ENCODE results near the gene PCIF1.

PCIF1 gene

DNA sequence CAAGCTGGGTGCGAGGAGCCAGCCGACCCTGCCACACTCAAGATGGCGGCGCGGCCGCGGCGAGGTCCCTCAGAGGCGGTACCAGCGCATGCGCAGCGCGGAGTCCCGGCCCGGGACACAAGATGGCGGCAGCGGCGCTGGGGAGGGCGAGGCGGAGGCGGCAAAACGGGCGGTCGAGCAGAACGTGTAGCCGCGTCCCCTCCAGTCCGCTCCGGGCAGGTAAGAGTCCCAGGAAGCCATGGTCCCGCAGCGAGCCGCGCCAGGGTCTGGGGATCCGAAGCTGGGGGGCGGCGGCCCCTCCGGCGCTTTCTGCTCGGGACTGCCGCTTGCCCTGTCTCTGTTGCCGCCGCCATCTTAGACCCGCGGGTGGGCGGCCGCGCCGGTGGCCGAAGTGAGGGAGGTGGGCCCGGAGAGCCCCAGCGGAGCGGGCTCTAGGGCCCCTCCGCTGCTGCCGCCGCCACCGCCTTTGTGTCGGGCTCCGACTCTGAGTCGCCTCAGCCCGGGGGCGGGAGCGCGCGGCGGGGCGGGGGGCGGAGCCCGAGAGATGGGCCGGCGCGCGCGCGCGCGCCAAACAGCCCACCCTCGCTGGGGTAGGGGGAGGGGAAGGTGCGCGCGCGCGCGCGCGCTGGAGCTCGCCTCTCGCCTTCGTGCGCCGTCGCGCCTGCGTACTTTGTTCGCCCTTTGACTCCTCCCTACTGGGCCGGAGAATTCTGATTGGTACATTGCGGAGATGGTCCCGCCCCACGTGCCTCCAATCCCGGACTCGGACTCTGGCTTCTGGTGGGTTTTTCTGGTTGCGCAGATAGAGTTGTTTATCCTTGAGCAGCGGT is at the start of gene PCIF1:
TSS of gene PCIF1 (plus strand) at position 98 of the 830 bp plus-strand sequence. CDS start 4,317 bp downstream, outside the sequence.
- H3K4me3 ChIP-seq (ENCODE audit: low read depth, low read length) = peak within 1 kb of the TSS; percentile 82
- DNase-seq (ENCODE audit: low read depth) = peak; percentile 75
- TF ChIP-seq, protein P1, sequence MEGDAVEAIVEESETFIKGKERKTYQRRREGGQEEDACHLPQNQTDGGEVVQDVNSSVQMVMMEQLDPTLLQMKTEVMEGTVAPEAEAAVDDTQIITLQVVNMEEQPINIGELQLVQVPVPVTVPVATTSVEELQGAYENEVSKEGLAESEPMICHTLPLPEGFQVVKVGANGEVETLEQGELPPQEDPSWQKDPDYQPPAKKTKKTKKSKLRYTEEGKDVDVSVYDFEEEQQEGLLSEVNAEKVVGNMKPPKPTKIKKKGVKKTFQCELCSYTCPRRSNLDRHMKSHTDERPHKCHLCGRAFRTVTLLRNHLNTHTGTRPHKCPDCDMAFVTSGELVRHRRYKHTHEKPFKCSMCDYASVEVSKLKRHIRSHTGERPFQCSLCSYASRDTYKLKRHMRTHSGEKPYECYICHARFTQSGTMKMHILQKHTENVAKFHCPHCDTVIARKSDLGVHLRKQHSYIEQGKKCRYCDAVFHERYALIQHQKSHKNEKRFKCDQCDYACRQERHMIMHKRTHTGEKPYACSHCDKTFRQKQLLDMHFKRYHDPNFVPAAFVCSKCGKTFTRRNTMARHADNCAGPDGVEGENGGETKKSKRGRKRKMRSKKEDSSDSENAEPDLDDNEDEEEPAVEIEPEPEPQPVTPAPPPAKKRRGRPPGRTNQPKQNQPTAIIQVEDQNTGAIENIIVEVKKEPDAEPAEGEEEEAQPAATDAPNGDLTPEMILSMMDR (IDR thresholded peaks at IDR 0.05; ENCODE audit: control insufficient read depth, extremely low read depth, insufficient read depth) = no peak

DNA sequence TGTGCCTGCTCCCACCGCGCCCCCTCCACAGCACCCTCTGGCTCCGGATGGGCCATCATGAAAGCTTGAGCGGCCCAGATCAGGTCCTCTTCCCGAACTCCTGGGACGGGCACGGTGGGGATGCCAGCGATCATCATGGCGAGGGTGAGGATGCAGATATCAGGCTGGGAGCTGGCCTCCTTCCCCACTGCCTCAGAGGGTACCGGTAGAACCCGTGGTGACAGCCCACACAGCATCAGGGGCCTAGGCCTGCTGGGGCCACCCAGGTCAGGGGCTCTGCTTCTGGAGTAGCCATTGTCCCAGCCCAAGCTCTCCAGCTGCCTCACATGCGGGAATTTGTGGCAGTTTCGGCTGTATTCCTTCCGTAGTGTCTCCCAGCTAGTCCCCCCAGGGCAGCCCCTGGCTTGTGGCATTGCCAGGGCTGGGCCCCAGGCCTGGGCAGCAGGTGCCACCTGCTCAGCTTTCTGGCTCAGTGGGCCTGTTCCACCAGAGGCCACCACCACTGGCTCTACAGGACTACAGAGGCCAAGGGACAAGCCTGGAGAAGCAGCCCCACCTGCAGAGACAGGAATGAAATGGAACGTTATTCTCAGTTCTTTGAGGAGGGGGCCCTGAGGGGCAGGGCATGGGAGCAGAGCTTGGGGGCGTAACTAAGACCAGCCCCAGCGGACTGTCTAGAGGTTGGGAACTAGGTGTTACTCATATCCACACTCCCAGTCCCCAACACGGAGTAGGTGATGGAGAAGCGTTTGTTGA is 47.7 kb upstream of the PCIF1 start:
- TF ChIP-seq, protein P1 (IDR thresholded peaks at IDR 0.05; ENCODE audit: control insufficient read depth, extremely low read depth, insufficient read depth) = no peak
- no peak for DNase-seq (ENCODE audit: low read depth)
- no peak overlapping the region for H3K4me3 ChIP-seq (ENCODE audit: low read depth, low read length)

DNA sequence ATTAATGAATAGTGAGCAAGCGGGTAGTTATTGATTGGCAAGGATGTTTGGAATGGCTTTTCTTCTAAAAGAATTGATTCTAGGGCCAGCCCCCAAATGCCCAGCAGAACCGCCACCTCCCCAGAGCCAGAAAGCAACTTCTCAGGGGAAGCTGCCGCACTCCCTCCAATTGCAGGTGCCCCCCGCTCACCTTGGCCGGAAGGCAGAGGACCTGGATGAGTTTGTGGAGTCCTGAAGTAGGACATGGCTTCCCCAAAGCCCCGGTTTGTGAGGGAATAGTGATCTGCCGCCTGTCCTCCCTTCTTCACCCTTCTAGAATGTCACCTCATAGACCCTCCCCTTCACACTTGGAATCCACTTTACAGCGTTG is 47.2 kb upstream of the PCIF1 start, which contains the start of gene SPATA25:
TSS of gene SPATA25 (minus strand) at position 277 of the 370 bp plus-strand sequence. CDS start at position 245, 32 bp downstream.
- H3K4me3 ChIP-seq (ENCODE audit: low read depth, low read length) = no peak within 1 kb of the TSS
- TF ChIP-seq, protein P1 (IDR thresholded peaks at IDR 0.05; ENCODE audit: control insufficient read depth, extremely low read depth, insufficient read depth) = no peak
- no peak for DNase-seq (ENCODE audit: low read depth)

DNA sequence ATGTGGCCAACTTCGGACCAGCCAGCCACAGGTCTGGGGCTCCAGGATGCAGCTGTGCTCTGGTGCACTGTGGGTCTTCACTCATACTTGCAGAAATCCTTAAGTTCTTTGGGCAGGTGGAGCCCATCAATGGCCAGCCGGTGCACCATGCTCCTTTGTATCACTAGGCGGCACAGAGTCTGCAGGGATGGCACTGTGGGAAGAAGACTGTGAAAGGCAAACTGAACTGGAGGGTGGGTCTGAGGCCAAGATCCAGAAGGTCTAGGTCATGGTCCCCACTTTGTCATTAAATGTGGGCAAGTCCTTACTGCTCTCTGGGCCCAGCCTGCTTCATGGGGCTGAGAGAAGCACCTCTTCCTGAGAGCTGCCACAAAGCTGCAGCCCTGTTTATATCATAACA is 45.8 kb upstream of the PCIF1 start:
- no peak for DNase-seq (ENCODE audit: low read depth)
- no peak overlapping the region for H3K4me3 ChIP-seq (ENCODE audit: low read depth, low read length)
- TF ChIP-seq, protein P1 (IDR thresholded peaks at IDR 0.05; ENCODE audit: control insufficient read depth, extremely low read depth, insufficient read depth) = no peak

DNA sequence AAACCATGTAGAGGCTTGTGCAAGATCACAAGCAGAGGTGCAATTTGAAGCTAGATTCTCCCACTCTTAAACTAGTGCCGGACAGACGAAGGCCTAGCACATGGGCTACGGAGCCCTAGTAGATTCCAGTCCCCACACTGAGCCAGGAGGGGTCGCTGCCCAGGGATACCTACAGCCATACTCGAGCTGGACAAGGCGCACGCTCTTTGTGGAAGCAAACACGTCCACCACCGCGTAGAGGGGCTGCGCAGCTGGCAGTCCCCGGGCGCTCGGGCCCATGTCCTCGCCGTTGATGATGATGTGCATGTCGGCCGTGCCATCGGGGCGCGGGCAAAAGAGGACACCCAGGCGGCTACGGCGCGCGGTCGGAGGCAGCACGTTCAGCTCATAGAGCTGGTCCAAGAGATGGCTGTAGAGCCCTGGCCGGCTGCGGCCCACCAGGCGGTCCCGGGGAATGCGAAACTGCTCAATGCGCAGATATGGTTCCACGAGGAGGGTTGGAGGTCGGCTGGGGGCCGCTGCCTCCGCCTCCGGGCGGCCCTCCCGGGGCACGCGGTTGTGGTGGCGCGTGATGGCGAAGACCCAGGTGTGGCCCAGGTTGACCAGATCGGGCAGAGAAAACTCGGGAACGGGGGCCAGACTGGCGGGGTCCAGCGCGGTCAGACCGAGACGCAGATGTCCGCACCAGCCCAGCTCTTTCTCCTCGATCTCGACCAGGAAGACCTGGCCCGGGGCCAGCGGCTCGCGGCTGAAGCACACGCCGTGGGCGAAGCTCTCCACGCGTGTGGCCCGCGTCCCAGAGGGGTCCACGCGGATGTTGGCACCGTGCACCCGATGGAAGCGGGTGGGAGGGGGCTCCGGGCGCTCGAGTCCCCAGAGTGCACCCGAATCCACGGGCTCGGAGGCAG is 44.2 kb upstream of the PCIF1 start:
- no peak for DNase-seq (ENCODE audit: low read depth)

More for the DNA sequence above, 44.2 kb upstream of the PCIF1 start:
- TF ChIP-seq, protein P1 (IDR thresholded peaks at IDR 0.05; ENCODE audit: control insufficient read depth, extremely low read depth, insufficient read depth) = no peak
- H3K4me3 ChIP-seq (ENCODE audit: low read depth, low read length) = peak overlapping the region; percentile 96
